GM18499 (cell line): ENCODE data around the gene TBX10.
"Not testable (repeated sequence)": the region's sequence is repeated elsewhere in the genome, so short reads cannot be mapped to it uniquely, and the experiment has no call there.

Experiments
- ATAC-seq: cut with Tn5 transposase; IDR thresholded peaks from one replicate; pipeline ENCODE4 v1.9.1; 2021; ENCODE audit warnings: moderate number of reproducible peaks; ENCODE audit not compliant: insufficient read depth, unreplicated experiment

Gene TBX10

GRCh38 chr11:67605231-67606011 is 34.1 kb downstream of the TBX10 start:
- ATAC-seq = no peak

DNA sequence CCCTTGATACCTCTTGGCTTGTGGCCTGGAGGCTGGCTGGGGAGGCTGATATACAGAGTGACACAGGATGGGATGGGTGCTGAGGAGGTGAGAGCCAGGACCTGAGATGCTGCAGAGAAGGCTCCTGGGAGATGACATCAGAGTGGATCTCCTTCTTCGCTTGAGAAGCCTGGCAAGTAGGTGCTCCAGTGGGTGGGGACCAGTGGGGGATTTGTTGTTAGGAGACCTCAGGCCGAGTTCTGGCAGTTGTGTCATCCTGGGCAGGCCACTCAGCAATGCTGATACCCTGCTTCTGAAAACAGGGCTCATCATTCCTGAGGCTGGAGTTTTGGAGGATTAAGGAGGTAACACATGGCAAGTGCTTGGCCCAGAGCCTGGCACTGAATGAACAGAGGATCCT is 34.7 kb downstream of the TBX10 start:
- ATAC-seq = no peak

DNA sequence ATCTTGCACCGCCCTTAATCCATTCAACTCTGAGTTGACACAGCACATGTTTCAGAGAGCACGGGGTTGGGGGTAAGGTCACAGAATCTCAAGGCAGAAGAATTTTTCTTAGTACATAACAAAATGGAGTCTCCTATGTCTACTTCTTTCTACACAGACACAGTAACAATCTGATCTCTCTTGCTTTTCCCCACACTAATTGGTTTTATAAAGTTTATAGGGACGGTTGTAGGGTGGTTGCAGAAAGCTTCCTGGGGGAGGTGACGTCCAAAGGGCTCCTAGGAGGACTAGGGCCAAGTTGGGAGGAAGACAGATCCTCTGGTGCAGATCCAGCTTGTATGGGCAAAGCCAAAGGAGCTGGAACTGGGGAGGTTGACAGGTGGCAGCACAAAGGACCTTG is 35.4 kb downstream of the TBX10 start:
- not testable (repeated sequence) for ATAC-seq

GRCh38 chr11:67601098-67601497 is 38.5 kb downstream of the TBX10 start:
- no peak for ATAC-seq

DNA sequence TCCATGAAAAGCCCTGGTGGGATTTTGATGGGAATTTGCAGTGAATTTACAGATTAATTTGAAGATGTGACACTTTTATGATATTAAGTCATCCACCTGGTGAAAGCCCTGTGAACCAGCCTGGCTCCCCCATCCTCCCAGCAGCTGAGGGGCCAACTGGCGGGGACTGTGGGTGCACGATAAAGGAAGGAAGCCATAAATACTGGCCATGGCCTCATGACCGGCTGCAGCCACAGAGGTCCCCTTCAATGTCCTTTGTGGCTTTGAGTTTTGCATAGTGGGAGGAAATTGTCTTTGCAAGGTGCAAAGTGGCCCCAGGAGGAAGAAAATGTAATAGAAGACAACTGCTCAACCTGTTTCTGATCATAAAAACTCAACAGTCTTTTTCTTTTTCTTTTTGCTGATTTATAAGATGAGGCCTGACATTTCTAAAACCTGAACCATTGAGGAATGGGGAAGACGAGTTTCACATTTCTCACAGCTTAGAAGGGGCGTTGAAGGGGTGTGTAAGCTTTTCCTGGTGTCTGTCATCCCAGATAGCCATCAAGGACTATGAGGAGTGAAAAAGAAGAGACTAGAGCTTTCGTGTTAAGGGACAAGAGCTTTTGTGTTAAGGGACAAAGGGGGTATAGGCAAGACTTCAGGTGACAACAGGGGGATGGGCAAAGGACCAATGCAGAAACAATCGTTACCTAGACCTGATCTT is 39.1 kb downstream of the TBX10 start:
- peak; percentile 60 for ATAC-seq

- no peak for ATAC-seq
Measured at GRCh38 chr11:67599149-67599548, 40.4 kb downstream of the TBX10 start.

DNA sequence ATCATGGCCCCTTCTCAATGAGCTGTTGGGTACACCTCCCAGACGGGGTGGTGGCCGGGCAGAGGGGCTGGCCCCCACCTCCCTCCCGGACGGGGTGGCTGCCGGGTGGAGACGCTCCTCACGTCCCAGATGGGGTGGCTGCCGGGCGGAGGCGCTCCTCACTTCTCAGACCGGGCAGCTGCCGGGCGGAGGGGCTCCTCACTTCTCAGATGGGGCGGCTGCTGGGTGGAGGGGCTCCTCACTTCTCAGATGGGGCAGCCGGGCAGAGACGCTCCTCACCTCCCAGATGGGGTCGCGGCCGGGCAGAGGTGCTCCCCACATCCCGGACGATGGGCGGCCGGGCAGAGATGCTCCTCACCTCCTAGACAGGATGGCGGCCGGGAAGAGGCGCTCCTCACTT is 41.6 kb downstream of the TBX10 start:
- ATAC-seq = not testable (repeated sequence)

- ATAC-seq = not testable (repeated sequence)
Measured at GRCh38 chr11:67597458-67597857, 42.1 kb downstream of the TBX10 start.

- no peak for ATAC-seq
Measured at GRCh38 chr11:67596753-67597300, 42.7 kb downstream of the TBX10 start.

DNA sequence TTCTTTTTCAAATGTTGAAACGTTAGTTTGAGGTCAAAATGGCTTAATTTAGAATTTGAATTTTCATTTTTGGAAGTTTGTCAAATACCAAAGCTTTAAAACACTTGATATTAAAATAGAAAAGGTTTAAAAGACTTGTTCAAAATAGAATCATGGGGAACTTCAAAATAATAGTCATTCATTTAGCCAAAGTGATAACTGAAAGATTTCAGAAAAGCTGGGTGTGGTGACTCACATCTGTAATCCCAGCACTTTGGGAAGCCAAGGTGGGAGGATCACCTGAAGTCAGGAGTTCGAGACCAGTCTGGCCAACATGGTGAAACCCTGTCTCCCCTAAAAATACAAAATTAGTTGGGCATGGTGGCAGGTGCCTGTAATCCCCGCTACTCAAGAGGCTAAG is 45.1 kb downstream of the TBX10 start:
- no peak for ATAC-seq

DNA sequence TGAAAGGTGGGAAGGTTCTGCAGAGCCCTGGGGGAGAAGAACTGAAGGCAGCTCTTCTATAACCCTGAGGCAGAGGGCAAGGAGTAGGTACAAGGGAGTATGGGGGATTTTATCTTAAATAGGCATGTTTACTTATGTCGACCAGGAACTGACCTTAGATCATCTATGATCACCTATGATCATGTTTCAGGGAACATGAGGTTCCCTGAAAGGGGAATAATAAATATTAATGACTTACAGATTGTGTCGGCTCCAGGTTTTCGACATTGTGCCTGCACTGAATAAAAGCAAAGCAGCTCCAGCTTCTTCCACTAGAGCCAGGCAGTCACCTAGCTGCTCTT is 46.0 kb downstream of the TBX10 start:
- ATAC-seq = no peak

DNA sequence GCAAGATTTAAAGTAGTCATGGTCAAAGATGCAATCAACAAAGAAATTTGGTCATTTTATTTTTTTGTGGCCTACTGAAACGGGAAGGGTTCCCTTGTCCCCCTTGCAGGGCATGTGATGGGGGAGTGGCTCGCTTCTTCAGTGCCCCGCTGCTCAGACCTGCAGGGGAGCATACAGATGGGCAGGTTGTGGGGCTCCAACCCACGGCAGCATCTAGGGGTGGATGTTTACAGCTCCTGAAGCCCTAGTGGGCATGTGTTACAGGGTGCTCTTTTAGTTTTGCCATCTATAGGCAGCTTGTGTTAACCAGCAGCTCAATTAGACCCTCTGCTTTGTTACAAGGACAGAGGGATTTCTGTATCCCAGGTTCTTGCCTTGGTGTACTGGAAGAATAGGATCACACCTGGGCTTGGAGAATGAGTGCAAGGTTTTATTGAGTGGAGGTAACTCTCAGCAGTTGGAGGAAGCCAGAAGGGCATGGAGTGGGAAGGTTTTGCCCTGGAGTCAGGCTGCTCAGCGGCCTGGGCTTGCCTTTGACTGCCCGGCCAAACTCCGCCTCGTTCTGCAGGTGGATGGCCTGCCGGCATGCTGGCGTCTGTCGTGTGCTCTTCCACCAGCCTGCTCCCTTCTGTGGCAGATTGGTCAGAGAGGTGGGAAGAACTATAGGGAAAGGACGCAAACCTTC is 46.5 kb downstream of the TBX10 start:
- no peak for ATAC-seq

DNA sequence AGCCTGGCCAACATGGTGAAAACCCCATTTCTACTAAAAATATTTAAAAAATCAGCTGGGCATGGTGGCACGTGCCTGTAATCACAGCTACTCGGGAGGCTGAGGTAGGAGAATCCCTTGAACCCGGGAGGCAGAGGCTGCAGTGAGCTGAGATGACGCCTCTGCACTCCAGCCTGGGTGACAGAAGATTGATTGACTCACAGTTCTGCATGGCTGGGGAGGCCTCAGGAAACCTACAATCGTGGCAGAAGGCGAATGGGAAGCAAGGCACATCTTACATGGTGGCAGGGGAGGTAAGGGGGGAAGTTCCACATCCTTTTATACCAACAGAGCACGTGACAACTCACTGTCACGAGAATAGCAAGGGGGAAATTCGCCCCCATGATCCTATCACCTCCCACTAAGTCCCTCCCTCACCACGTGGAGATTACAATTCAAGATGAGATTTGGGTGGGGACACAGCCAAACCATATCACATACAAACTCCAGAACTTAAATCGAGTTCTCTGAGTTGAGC is 50.6 kb downstream of the TBX10 start:
- not testable (repeated sequence) for ATAC-seq

DNA sequence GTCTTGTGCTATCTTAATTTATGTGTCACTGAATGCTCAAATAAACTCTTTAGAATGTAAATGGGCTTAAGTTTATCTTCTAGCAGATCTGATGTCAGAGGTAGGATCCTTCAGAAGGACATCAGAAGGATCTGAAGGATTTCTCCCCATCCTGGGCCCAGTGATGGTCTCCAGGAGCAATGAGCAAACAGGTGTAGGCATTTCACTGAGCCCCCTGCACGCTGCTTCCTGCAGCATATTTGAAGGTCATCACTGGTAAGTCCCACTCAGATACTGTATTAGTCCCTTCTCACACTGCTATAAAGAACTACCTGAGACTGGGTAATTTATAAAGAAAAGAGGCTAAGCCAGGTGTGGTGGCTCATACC is 51.4 kb downstream of the TBX10 start:
- no peak for ATAC-seq

DNA sequence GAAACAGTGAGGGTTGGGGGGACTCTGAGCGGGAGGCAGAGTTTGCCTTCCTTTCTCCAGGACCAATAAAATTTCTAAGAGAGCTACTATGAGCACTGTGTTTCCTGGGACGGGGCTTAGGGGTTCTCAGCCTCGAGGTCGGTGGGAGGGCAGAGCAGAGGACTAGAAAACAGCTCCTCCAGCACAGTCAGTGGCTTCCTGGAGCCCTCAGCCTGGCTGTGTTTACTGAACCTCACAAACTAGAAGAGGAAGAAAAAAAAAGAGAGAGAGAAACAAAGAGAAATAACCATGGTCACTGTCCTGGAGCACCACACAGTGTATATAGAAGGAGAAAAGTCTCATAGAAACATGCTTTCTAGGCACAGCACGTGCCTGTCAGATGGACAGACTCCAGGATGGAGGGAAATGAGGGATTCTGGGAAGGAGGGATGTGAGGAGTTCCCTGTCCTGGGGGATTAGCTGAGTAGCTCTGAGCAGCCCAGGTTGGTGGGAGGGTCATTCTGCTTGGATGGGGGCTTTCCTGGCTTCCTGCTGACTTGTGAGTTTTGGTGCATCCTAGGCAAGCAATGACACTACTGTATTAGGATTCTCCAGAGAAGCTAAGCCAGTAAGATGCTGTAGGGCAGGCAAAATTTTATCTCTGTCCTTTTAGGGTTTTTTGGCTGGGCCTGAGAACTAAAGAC is 52.9 kb downstream of the TBX10 start:
- ATAC-seq = no peak

DNA sequence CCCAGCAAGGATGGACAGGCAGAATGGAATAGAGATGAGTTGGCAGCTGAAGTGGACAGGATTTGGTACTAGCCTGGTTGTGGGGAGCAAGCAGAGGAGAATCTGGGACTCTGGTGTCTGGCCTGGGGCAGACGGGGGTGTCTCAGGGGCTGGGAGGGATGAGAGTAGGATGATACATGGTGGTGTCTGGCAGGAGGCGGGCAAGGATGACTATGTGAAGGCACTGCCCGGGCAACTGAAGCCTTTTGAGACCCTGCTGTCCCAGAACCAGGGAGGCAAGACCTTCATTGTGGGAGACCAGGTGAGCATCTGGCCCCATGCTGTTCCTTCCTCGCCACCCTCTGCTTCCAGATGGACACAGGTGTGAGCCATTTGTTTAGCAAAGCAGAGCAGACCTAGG is 53.7 kb downstream of the TBX10 start:
- ATAC-seq = no peak

DNA sequence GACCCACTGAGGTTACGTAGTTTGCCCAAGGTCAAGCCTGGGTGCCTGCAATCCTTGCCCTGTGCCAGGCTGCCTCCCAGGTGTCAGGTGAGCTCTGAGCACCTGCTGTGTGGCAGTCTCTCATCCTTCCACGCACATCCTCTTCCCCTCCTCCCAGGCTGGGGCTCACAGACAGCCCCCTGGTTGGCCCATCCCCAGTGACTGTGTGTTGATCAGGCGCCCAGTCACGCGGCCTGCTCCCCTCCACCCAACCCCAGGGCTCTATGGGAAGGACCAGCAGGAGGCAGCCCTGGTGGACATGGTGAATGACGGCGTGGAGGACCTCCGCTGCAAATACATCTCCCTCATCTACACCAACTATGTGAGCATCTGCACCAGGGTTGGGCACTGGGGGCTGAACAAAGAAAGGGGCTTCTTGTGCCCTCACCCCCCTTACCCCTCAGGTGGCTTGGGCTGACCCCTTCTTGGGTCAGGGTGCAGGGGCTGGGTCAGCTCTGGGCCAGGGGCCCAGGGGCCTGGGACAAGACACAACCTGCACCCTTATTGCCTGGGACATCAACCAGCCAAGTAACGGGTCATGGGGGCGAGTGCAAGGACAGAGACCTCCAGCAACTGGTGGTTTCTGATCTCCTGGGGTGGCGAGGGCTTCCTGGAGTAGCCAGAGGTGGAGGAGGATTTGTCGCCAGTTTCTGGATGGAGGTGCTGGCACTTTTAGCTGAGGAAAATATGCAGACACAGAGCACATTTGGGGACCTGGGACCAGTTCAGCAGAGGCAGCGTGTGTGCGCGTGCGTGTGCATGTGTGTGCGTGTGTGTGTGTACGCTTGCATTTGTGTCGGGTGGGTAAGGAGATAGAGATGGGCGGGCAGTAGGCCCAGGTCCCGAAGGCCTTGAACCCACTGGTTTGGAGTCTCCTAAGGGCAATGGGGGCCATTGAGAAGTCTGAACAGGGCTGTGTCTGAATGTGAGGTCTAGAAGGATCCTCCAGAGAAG is 54.4 kb downstream of the TBX10 start:
- no peak for ATAC-seq

DNA sequence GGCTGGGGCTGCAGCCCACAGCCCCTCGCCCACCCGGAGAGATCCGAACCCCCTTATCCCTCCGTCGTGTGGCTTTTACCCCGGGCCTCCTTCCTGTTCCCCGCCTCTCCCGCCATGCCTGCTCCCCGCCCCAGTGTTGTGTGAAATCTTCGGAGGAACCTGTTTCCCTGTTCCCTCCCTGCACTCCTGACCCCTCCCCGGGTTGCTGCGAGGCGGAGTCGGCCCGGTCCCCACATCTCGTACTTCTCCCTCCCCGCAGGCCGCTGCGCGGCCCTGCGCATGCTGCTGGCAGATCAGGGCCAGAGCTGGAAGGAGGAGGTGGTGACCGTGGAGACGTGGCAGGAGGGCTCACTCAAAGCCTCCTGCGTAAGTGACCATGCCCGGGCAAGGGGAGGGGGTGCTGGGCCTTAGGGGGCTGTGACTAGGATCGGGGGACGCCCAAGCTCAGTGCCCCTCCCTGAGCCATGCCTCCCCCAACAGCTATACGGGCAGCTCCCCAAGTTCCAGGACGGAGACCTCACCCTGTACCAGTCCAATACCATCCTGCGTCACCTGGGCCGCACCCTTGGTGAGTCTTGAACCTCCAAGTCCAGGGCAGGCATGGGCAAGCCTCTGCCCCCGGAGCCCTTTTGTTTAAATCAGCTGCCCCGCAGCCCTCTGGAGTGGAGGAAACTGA is 55.2 kb downstream of the TBX10 start:
- no peak for ATAC-seq
